Hematopoietic multipotent progenitor cell treated with erythropoietin and hydrocortisone succinate and interleukin-3 and kit ligand, for 8 days (in vitro differentiated cells): ENCODE data around the gene DOCK10.

Experiments
- DNase-seq: peaks from one replicate; pipeline ENCODE4 v3.0.0-alpha.2; 2015

DOCK10 gene

DNA sequence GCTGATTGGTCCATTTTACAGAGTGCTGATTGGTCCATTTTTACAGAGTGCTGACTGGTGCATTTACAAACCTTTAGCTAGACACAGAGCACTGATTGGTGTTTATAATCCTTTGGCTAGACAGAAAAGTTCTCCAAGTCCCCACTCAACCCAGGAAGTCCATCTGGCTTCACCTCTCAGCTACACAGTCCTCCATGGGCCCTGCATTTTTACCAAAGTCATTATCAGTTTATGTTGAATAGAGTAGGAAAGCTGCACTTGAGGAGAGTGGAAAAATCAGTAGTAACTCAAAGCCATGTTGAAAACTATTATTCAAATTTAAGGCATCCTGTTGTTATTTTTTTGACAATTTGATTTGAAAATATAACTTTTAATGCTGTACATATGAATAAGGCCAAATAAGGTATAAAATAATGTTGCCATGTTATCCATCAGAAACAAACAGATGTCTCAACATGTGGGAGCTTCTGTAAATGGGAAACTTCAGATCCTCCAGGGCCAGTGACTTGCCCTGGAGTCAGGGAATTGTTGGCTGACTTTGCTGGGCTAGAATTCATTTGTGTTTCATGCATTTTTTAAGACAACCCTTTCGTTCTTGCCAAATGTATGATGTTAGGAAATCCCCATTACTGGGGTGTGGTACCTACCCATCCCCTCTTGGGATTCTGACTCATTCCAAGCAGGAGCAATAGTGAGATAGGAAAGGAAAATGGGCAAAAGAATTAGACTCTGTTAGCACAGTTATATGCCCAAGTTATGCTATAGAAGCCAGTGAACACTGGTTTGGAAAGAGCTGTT, 288.3 kb downstream of the DOCK10 start:
- no peak for DNase-seq

DNA sequence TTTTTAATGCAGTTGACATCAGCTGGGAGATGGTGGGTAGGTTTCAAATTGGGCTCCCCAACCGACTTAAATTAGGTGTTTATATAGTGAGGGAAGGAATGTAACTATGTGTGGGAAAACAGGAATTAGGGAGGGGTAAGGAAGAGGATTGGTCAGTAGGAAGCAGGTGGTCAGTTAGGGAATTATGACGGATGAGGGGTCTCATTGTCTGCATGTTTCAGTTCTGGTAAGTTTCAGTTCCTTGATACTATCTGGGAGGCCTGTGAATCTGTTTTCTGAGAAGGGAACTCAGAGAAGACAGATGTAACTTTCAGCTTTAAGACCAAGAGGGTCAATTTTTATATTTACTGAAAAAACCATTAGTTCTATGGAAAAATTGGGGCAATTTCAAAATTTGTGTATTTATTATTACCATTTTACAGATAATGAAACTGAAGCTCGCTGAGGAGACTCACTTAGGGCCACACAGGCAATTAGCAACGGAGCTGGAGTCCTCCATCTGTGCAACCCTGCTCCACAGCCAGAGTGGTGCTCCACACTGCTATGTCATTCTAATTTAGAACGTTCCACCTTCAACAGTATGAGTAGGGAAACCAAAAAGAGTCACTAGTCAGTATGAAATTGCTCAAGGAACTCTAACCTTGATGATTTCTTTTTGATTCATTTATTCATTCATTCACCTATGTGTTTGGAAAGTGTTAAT, 290.1 kb downstream of the DOCK10 start:
- no peak for DNase-seq

DNA sequence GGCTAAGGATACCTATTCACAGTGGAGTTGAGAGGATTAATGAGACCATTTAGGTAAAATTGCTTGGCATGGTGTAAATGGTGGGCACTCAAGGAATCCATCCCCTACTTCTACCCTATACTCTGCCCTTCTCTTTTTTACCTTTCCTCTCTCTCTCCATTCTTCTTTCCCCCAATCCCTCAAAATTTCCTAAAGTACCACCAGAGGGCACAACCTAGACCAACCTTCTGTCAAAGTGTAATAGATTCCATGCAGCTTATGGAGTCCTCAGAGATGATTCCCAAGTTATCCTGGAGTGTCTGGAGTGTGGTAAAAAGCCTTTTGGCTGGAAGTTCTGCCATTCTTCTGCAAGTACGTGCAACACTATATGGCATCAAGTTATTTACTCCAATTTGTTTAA, 293.1 kb downstream of the DOCK10 start:
- no peak for DNase-seq

DNA sequence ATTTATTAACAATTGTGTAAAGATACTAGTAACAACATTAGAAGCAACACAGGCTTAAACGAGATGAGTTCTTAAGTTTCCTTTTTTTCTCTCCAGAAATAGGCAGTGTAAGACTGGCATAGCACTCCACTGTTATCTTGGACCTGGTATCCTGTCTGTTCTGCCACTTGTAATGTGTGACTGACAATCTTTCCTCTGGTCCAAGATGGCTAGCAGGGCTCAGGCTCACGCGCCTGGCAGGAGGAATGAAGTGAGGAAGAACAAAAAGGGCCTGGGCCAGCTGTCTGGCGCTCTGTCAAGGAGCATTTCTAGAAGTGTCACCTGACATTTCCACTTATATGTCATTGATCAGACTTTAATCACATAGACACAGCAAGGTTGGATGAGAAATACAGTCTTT, 294.5 kb downstream of the DOCK10 start:
- DNase-seq = no peak

DNA sequence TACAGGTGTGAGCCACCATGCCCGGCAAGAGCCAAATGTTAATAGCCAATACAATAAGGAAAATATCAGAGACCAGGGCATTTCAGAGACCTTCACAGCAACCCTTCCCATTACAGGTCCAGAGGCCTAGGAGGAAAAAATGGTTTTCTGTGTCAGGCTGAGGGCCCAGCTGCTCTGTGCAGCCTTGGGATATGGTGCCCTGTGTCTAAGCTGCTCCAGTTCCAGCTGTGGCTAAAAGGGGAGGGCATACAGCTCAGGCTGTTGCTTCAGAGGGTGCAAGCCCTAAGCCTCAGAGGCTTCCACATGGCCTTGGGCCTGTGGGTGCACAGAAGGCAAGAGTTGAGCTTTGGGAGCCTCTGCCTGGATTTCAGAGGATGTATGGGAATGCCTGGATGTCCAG, 306.0 kb downstream of the DOCK10 start:
- no peak for DNase-seq

DNA sequence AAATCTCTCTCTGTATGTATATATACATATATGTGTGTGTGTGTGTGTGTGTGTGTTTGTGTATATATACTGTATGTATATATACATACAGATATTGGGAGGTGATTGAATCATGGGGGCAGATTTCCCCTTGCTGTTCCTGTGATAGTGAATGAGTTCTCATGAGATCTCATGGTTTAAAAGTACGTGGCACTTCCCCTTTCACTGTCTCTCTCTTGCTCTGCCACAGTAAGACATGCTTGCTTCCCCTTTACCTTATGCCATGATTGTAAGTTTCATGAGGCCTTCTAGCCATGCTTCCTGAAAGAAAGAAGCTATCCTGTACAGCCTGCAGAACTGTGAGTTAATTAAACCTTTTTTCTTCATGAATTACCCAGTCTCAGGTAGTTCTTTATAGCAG, 307.3 kb downstream of the DOCK10 start:
- no peak for DNase-seq

DNA sequence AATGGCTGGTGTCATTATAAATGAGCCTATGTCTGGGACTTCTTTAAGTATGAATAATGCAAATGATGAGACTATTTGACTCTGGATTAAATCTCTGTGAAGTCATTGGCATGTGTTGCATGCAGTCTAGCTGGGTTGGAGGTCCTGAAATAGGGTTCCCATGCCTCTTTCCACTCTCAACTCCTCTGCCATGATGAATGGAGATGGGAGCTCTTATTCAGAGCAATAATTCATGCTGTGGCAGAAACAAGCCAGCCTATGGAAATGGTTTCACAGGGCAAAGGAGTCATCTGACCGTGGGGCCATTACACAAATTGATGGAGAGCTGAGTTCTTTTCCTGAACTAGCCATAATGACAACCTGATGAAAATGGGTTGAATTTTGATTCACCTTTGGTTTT, 310.6 kb downstream of the DOCK10 start:
- DNase-seq = no peak

DNA sequence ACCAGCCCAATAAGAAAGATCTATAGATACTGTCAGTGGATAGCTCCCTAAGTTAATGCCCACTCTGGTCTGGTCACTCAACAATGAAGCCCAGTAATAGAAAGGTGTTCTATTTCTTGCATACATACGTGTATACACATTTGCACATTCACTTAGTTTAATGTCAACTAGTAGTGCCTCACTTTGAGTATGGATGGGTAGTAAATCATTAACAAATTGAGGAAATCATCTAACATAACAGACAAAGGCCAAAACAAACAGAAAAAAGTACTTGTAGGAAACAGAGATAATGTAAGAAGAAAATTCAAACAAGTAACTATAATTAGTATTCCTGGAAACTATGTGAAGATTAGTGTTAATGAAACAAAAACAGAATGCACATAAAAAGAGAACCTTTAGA, 312.8 kb downstream of the DOCK10 start:
- DNase-seq = no peak

DNA sequence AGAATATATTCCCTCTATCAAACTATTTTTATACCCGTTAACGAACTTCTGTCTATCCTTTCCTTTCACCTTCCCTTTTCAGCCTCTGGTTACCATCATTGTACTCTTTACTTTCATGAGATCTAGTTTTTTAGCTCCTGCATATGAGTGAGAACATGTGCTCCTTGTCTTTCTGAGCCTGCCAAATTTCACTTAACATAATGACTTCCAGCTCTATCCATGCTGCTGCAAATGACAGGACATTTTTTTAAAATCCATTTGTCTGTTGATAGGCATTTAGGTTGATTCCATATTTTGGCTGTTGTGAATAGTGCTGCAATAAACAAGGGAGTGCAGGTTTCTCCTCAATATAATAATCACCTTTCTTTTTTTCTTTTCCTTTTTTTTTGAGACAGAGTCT, 317.9 kb downstream of the DOCK10 start:
- no peak for DNase-seq

DNA sequence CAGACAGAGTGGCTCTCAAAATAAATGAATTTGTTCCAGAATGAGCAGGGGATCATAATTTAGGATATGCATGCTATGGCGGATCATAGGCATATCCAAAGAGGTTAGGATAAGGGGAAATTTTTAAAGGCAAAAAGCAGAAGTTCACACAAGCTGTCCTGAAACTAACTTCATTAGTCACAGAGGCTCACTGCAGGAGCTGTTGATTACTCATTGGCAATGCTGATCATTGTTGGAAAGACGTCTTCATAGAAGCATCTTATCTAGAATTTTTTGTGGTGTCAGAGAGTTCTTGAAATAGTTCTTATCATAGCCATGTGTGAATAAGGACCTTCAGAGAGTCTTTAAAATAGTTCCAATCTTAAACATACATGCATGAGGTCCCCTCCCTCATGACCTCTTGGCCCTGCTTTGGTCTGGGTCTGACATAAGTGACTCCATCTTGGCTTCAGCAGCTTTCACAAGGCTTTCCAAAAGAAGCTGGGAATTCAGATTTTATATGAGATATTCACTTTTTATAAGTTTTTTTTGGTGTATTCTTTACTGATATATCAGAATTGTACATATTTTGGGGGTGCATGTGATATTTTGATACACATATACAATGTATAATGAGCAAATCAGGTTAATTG, 318.6 kb downstream of the DOCK10 start:
- no peak for DNase-seq

DNA sequence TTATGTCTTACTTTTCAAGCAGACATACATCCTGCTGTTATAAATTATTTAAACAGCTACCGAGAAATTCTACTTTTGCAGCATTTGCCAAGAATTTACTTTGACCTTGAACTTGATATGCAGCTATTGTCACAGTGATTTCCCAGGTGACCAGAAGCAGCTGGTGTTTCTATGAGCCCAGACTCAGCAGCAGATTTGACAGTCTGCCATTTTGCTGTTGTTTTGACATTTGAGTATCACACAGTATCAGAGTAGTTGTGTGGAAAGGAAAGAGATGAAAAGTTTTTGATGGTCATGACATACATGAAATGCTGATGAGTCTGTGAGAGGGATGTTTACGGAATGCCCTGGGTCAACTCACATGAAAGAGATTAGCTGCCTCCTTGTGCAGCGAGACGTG, 319.5 kb downstream of the DOCK10 start:
- no peak for DNase-seq

DNA sequence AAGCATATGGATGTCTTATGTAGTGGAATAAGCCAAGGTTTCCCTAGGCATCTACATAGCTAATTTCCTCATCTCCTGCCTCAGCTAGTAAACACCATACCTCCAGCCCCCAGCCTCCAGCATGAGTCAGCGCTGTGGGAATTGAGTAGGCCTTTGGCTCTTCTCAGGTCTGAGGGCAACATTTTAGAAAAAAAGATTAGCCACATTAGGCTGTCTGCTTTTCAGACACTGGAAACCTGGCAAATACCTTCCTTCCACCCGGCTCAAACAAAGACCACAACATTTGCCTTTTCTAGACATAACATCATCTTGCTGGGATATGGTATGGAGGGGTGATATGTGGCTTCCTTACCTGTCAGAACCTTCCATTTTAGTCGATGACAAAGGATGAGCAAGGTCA, 320.0 kb downstream of the DOCK10 start:
- DNase-seq = no peak

DNA sequence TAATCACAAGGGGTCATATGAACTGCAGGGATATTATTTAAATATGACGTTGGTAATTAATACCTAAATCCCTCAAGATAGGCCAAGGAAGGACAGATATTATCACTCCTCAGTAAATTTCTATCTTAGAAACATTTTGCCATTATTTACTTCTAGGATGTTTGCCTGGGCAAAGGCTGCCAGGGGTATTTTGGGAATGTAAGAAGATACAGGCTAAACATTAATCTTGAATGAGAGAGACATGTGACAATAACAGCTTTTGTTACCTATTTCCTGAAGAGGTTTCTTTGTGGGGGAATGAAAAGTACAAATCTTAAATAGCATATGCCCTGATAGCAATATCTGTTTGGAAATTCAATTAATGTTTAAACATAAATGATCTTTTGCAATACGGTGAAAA, 325.3 kb downstream of the DOCK10 start:
- no peak for DNase-seq

DNA sequence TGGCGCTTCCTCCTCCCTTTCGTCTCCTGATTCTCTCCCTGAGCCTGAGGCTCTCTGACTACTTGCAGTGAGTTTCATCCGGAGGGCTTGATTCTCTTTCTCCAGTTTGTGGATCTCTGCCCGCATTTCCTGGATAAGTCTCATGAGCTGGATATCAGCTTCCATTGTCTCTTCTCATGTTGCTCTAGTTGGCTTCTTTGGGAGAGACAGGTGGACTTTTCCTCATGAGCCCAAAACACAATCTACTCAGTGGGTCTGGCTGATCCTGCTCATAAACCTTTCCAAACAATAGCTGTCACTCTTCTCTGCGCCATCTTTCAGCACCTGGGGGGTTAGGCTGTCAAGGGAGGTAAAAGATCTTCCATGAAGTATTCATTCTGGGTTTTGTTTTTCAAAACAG, 326.1 kb downstream of the DOCK10 start, which contains the start of gene CCDC195:
Gene CCDC195 (minus strand): TSS at position 165 of the 400 bp plus-strand sequence. CDS start 0 bp downstream, at position 165.
- no peak for DNase-seq
